ENCODE measurements around the gene LRCH4. TPM values are rescaled to one million over a fixed set of nuclear protein-coding genes. Genes with fewer than 3 reads are reported as not detected.
A peak's percentile ranks its signal among the peaks of the same experiment; 100 is the strongest.
"Not testable (repeated sequence)": the region's sequence is repeated elsewhere in the genome, so short reads cannot be mapped to it uniquely, and the experiment has no call there.

The LRCH4 gene
- total RNA-seq, 1 experiment from 2014 or later = 3.4 TPM

- DNase-seq (ENCODE audit: low spot score) = no peak
These were observed 41.0 kb downstream of the LRCH4 start for GRCh38 chr7:100544967-100545359.

- no peak for DNase-seq (ENCODE audit: low spot score)
These were observed 41.5 kb downstream of the LRCH4 start for GRCh38 chr7:100544386-100544785.

GRCh38 chr7:100543586-100543985, 42.3 kb downstream of the LRCH4 start:
- no peak for DNase-seq (ENCODE audit: low spot score)

GRCh38 chr7:100541309-100541708, 44.6 kb downstream of the LRCH4 start:
- DNase-seq (ENCODE audit: low spot score) = not testable (repeated sequence)

GRCh38 chr7:100540073-100540723, 45.7 kb downstream of the LRCH4 start:
- DNase-seq (ENCODE audit: low spot score) = no peak

GRCh38 chr7:100539436-100540006, 46.4 kb downstream of the LRCH4 start:
- no peak for DNase-seq (ENCODE audit: low spot score)

GRCh38 chr7:100538654-100539435, 47.1 kb downstream of the LRCH4 start, which contains the start of gene AGFG2:
Gene AGFG2 (plus strand): TSS chr7:100539203. CDS start chr7:100539347, 144 bp downstream.
- peak; percentile 100 for DNase-seq (ENCODE audit: low spot score)

- DNase-seq (ENCODE audit: low spot score) = no peak
These were observed 47.6 kb downstream of the LRCH4 start for GRCh38 chr7:100538348-100538653.

GRCh38 chr7:100536695-100537094, 49.2 kb downstream of the LRCH4 start:
- DNase-seq (ENCODE audit: low spot score) = not testable (repeated sequence)

- not testable (repeated sequence) for DNase-seq (ENCODE audit: low spot score)
These were observed 49.9 kb downstream of the LRCH4 start for GRCh38 chr7:100535982-100536381.

GRCh38 chr7:100532165-100533022, 53.5 kb downstream of the LRCH4 start:
- DNase-seq (ENCODE audit: low spot score) = no peak

GRCh38 chr7:100528108-100528866, 57.6 kb downstream of the LRCH4 start:
- not testable (repeated sequence) for DNase-seq (ENCODE audit: low spot score)

Other genes with a start within 250 kb of the LRCH4 start
- gene PILRB, start 228.0 kb downstream of the LRCH4 start, total RNA-seq (2014; rRNA removed; shearing (Covaris generic)) = 4.4 and 4.6 TPM in 2 replicates
- 0.54 TPM in 1 of 2 replicates, not detected in the other for gene PILRA, start 212.6 kb downstream of the LRCH4 start, total RNA-seq (2014; rRNA removed; shearing (Covaris generic))
- gene ZCWPW1, start 157.4 kb downstream of the LRCH4 start, total RNA-seq (2014; rRNA removed; shearing (Covaris generic)) = 1.9 and 2.2 TPM in 2 replicates
- gene MEPCE, start 156.3 kb downstream of the LRCH4 start, total RNA-seq (2014; rRNA removed; shearing (Covaris generic)) = 25.8 and 28.5 TPM in 2 replicates
- 22.6 and 31.5 TPM in 2 replicates for gene PPP1R35, start 149.6 kb downstream of the LRCH4 start, total RNA-seq (2014; rRNA removed; shearing (Covaris generic))
- 0.84 and 1.0 TPM in 2 replicates for gene SPACDR, start 121.9 kb downstream of the LRCH4 start, total RNA-seq (2014; rRNA removed; shearing (Covaris generic))
- gene TSC22D4, start 106.9 kb downstream of the LRCH4 start, total RNA-seq (2014; rRNA removed; shearing (Covaris generic)) = 19.4 and 28.2 TPM in 2 replicates
- not detected in 2 replicates for gene NYAP1, start 102.2 kb downstream of the LRCH4 start, total RNA-seq (2014; rRNA removed; shearing (Covaris generic))
- 4.9 and 7.6 TPM in 2 replicates for gene AGFG2, start 46.9 kb downstream of the LRCH4 start, total RNA-seq (2014; rRNA removed; shearing (Covaris generic))
- gene SAP25, start 12.2 kb downstream of the LRCH4 start, total RNA-seq (2014; rRNA removed; shearing (Covaris generic)) = not detected in 2 replicates
- 0.15 TPM in 1 of 2 replicates, not detected in the other for gene FBXO24, start 199 bp upstream of the LRCH4 start, total RNA-seq (2014; rRNA removed; shearing (Covaris generic))
- gene PCOLCE, start 16.2 kb upstream of the LRCH4 start, total RNA-seq (2014; rRNA removed; shearing (Covaris generic)) = 123 and 180 TPM in 2 replicates
- 10.1 and 18.5 TPM in 2 replicates for gene MOSPD3, start 26.4 kb upstream of the LRCH4 start, total RNA-seq (2014; rRNA removed; shearing (Covaris generic))
- 0.25 TPM in 1 of 2 replicates, not detected in the other for gene TFR2, start 55.4 kb upstream of the LRCH4 start, total RNA-seq (2014; rRNA removed; shearing (Covaris generic))
- gene ACTL6B, start 70.3 kb upstream of the LRCH4 start, total RNA-seq (2014; rRNA removed; shearing (Covaris generic)) = not detected in 2 replicates
- 65.0 and 67.1 TPM in 2 replicates for gene GNB2, start 87.6 kb upstream of the LRCH4 start, total RNA-seq (2014; rRNA removed; shearing (Covaris generic))
- gene GIGYF1, start 108.1 kb upstream of the LRCH4 start, total RNA-seq (2014; rRNA removed; shearing (Covaris generic)) = 2.6 and 4.1 TPM in 2 replicates
- gene POP7, start 120.0 kb upstream of the LRCH4 start, total RNA-seq (2014; rRNA removed; shearing (Covaris generic)) = 61.6 and 80.1 TPM in 2 replicates
- not detected in 2 replicates for gene EPO, start 134.3 kb upstream of the LRCH4 start, total RNA-seq (2014; rRNA removed; shearing (Covaris generic))
- gene ZAN, start 147.5 kb upstream of the LRCH4 start, total RNA-seq (2014; rRNA removed; shearing (Covaris generic)) = not detected in 2 replicates
- gene EPHB4, start 241.4 kb upstream of the LRCH4 start, total RNA-seq (2014; rRNA removed; shearing (Covaris generic)) = 29.9 and 37.1 TPM in 2 replicates